ENCODE data around the gene PCGF3.
"Not testable (repeated sequence)": the region's sequence is repeated elsewhere in the genome, so short reads cannot be mapped to it uniquely, and the experiment has no call there.

The PCGF3 gene

DNA sequence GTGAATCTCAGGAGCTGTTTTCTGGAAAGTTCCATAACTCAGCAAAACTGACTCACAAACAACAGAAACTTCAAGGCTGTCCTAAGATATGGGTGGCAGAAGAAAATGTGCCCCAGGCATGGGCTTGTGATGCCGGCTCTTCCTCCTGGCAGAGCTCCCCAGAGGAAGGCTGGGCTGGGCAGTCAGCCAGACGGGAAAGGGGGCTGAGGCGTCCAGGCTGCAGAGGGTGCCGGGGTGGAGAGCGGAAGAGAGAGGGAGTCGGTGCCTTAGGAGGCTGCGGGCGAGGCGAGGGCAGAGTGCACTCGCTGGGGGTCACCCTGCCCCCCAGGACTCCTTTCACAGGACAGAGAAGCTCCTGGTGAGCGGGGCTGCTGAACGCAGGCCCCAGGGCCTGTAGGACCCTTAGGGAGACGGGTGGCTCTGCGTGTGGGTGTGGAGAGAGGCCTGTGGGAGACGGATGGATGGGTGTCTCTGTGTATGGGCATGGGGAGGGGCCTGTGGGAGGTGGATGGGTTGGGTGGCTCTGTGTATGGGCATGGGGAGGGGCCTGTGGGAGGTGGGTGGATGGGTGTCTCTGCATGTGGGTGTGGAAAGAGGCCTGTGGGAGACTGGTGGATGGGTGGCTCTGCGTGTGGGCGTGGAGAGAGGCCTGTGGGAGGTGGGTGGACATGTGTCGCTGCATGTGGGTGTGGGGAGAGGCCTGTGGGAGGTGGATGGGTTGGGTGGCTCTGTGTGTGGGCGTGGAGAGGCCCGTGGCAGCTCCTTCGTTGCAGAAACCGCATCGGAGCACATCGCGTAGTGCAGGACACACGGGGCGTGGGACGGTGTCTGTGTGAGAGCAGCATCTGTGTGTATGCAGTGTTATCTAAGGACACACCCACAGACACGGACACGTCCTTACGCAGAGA is 15.9 kb downstream of the PCGF3 start:
- H3K4me1 Mint-ChIP-seq, result peaks cover 27% of the 10 kb centered on the region
- no peaks in the 10 kb centered on the region for H3K9me3 Mint-ChIP-seq
- no peaks in the 10 kb centered on the region for H3K36me3 Mint-ChIP-seq
- no peak overlapping the region for H3K4me3 Mint-ChIP-seq
- H3K27me3 Mint-ChIP-seq, result no peaks in the 10 kb centered on the region
- H3K27ac Mint-ChIP-seq, result no peak overlapping the region

DNA sequence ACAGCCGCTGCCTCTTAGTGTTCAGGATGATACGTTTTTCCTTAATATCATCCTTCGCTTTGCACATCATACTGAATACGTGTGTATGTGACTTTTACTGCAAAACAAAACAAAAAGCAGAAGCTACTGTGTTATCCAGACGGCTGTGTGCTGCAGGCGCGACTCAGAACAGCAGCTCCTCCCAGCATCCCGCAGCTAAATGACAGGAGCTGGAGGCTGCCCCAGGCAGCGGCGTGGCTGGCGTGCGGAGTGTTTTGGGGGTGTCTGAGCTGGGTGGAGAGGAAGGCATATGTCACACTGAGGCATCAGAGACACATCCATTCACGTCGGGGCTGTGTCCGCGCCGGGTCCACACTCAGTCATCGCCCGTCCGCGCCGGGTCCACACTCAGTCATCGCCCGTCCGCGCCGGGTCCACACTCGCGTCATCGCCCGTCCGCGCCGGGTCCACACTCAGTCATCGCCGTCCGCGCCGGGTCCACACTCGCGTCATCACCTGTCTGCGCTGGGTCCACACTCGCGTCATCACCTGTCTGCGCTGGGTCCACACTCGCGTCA is 16.6 kb downstream of the PCGF3 start:
- Mint-ChIP-seq H3K9me3 (no peaks in the 10 kb centered on the region), H3K27me3 (no peaks in the 10 kb centered on the region), H3K4me3 (no peak overlapping the region), H3K4me1 (peaks cover 24% of the 10 kb centered on the region), H3K36me3 (no peaks in the 10 kb centered on the region), H3K27ac (no peak overlapping the region)

DNA sequence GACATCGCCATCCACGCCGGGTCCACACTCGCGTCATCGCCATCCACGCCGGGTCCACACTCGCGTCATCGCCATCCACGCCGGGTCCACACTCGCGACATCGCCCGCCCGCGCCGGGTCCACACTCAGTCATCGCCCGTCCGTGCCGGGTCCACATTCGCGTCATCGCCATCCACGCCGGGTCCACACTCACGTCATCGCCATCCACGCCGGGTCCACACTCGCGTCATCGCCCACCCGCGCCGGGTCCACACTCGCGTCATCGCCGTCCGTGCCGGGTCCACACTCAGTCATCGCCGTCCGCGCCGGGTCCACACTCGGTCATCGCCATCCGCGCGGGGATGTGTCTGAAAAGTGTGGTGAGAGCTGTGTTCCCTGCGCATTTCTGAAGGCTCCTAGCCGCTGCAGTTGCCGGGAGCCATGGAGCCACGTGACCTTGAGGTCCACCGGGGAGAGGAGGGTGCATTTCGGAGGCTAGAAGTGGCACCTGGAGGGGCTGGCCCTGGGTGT is 17.3 kb downstream of the PCGF3 start:
- Mint-ChIP-seq H3K27ac (no peak overlapping the region), H3K9me3 (no peaks in the 10 kb centered on the region), H3K4me3 (no peak overlapping the region), H3K4me1 (peaks cover 23% of the 10 kb centered on the region), H3K36me3 (no peaks in the 10 kb centered on the region), H3K27me3 (no peaks in the 10 kb centered on the region)

DNA sequence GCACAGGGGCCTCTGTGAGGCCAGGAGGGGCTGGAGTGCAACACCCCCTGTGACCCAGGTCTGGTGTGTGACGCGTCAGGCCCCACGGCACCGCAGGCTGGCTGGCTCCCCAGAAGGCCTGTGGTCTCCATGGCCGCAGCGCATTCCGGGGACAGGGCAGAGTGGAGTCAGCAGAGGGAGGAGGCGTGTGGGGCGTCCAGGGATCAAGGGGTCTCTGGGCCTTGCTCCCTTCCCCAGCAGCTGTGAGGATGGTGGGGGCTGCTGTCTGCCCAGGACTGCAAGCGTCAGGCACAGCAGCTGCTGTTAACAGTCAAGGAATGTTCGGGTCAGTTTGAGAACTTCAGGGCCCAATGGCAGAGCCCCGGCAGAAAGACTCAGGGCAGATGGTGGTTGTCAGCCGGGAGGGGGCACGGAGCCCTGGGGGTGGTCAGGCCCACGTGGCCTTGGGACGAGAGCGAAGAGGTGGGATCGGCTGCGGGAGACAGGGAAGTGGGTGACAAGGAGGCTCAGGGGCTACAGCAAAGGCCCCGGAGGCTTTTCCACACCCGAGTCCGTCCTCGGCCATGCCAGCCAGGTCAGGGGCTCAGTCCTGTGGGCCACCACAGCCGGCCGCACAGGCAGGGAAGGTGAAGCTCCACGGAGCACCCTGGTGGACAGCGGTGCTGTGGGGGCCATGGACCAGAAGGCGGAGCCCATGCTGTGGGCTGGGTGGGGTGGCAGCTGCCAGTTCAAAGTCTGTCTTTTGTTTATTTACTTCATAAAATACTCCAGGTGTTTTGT is 18.3 kb downstream of the PCGF3 start:
- H3K27ac Mint-ChIP-seq, result no peak overlapping the region
- H3K9me3 Mint-ChIP-seq, result no peaks in the 10 kb centered on the region
- peaks cover 25% of the 10 kb centered on the region for H3K4me1 Mint-ChIP-seq
- H3K36me3 Mint-ChIP-seq, result no peaks in the 10 kb centered on the region
- H3K27me3 Mint-ChIP-seq, result no peaks in the 10 kb centered on the region
- H3K4me3 Mint-ChIP-seq, result no peak overlapping the region

DNA sequence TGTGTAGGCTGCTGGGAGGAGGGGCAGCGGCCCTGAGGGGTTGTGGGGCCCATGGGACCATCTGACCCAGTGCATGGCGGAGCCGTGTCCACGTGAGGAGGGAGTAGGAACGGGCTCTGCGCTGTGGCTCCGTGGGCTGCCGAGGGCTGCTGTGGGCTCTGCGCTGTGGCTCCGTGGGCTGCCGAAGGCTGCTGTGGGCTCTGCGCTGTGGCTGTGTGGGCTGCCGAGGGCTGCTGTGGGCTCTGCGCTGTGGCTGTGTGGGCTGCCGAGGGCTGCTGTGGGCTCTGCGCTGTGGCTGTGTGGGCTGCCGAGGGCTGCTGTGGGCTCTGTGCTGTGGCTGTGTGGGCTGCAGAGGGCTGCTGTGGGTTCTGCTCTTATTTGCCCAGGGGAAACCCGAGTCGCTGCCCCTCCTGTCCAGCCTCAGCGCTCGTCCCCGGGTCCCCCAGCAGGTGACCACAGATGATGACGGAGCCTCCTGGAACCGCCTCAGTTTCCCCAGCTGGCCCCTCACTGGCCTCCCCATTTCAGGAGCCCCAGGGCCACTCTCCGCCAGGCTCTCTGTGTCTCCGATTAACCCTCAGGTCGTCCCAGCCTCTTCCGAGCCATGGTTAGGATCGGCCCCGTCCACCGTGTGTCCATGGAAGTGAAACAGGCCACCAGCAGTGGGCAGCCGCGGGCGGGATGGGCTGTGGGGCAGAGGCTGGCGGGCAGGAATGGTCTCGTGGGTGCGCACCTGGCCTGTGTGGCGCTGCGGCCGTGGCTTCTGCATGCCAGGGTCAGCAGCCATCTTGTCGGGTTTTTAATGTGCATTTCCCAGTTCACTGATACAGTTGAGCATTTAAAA is 20.0 kb downstream of the PCGF3 start:
- peak overlapping the region; percentile 84 for H3K27ac Mint-ChIP-seq
- H3K4me1 Mint-ChIP-seq, result peaks cover 25% of the 10 kb centered on the region
- no peak overlapping the region for H3K4me3 Mint-ChIP-seq
- no peaks in the 10 kb centered on the region for H3K27me3 Mint-ChIP-seq
- H3K36me3 Mint-ChIP-seq, result peaks cover 1% of the 10 kb centered on the region
- no peaks in the 10 kb centered on the region for H3K9me3 Mint-ChIP-seq

DNA sequence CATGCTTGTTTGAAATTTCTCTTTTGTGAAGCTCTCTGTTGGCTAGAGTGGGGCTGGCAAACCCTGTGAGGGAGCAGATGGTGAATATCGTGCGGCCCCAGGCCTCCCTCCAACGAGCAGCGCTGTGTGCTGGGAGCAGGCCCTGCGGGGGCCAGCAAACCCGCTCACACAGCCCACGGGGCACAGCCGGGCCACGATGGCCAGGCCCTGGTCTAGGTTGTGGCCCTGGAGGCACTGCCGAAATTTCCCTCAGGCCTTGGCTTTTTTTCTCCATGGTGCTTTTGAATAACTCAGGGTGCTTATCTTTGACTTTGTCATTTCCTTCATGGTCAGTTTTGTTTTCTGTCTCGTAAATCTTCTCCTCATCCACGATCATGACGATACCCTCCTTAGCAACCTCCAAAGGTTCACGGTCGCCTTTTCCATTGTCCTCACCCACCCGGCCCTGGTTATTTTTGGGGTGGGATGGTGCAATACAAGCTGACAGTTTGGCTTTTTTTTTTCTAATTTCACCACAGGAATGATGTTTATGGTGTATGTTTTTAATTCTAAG is 20.7 kb downstream of the PCGF3 start:
- H3K27me3 Mint-ChIP-seq, result no peaks in the 10 kb centered on the region
- no peak overlapping the region for H3K4me3 Mint-ChIP-seq
- peaks cover 3% of the 10 kb centered on the region for H3K36me3 Mint-ChIP-seq
- peak overlapping the region; percentile 41 for H3K27ac Mint-ChIP-seq
- H3K9me3 Mint-ChIP-seq, result no peaks in the 10 kb centered on the region
- peaks cover 25% of the 10 kb centered on the region for H3K4me1 Mint-ChIP-seq

DNA sequence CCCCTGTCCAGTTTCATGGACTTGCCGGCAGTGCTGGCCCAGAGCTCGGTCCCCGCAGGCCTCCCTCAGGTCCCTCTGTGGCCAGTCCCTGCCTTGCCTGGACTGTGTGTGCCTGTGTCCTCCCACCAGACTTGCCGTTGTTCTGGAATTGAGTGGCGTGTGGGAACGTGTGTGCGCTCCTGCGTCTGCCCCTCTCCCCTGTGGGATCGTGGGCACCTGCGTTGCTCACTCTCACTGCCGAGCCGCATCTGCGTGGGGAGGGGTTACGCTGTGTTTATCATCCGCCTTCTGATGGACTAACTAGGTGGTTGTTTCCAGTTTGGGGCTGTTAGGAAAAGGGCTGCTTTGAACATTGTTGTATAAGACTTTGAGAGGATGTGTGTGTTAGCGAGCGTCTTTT is 21.2 kb downstream of the PCGF3 start:
- Mint-ChIP-seq H3K36me3 (peaks cover 3% of the 10 kb centered on the region), H3K4me1 (peaks cover 21% of the 10 kb centered on the region), H3K27ac (no peak overlapping the region), H3K4me3 (no peak overlapping the region), H3K27me3 (no peaks in the 10 kb centered on the region), H3K9me3 (no peaks in the 10 kb centered on the region)

DNA sequence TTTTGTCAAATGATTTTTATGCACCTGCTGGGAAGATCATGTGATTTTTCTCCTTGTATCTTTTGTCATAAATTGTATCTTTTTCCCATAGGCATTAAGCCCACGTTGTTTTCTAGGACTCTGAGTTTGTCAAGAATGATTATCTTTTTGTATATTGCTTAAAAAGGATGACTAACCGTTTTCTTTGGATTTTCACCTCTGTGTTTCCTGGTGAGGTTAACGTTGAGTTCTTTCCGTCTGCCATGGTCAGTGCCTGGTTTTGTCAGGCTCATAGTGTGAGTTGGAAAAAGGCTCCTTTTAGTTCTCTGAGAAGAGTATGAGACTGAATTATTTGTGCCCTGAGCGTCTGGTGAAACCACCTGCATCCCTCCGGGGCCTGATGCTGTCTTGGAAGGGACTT is 21.9 kb downstream of the PCGF3 start:
- H3K36me3 Mint-ChIP-seq, result peaks cover 3% of the 10 kb centered on the region

DNA sequence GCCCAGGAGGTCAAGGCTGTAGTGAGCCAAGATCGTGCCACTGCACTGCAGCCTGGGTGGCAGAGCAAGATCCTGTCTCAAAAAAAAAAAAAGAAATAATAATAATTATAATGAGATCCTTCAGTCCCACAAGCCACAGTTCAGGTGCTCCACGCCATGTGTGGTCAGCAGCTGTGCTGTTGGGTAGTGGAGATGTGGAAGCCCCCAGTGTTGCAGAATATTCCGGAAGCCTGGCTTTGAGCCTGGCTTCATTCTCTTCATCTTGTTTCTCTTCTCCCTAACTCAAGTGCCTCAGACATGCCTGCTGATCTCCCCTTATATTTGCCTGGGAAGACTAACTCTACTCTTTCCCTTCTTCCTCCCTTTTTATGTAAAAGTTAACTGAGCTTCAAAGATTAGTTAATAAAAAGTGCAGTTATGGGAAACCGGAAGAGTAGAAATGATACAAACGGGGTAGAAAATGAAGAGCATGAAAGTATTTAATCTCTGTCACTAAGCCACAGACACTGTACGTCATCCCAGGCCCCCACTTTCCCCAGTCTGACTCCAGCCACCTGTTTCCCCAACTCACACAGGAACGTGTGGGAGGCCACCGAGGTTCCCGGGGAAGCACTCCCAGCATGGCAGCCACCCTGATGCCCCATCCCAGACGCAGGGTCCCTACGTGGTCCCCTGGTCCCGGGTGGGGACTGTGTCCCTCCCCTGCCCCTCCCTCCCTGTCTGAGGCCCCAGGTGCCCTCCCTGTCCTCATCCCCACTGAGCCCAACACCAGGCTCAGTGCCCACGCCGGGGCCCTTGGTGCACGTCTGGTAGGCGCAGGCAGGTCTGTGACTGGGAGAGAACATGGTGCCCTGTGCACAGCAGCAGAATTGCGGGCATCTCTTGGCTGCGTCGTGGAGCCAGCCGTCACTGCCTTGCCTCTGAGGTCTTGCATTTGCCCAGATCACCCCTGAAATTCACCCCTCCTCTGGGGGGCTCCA is 24.0 kb downstream of the PCGF3 start:
- H3K9me3 Mint-ChIP-seq, result no peaks in the 10 kb centered on the region
- no peak overlapping the region for H3K4me3 Mint-ChIP-seq
- no peaks in the 10 kb centered on the region for H3K27me3 Mint-ChIP-seq
- peaks cover 15% of the 10 kb centered on the region for H3K4me1 Mint-ChIP-seq
- H3K27ac Mint-ChIP-seq, result peak overlapping the region; percentile 63
- H3K36me3 Mint-ChIP-seq, result peaks cover 8% of the 10 kb centered on the region

More for the DNA sequence above, 21.9 kb downstream of the PCGF3 start:
- Mint-ChIP-seq H3K9me3 (no peaks in the 10 kb centered on the region), H3K4me1 (peaks cover 21% of the 10 kb centered on the region), H3K27ac (no peak overlapping the region), H3K4me3 (no peak overlapping the region), H3K27me3 (no peaks in the 10 kb centered on the region)

DNA sequence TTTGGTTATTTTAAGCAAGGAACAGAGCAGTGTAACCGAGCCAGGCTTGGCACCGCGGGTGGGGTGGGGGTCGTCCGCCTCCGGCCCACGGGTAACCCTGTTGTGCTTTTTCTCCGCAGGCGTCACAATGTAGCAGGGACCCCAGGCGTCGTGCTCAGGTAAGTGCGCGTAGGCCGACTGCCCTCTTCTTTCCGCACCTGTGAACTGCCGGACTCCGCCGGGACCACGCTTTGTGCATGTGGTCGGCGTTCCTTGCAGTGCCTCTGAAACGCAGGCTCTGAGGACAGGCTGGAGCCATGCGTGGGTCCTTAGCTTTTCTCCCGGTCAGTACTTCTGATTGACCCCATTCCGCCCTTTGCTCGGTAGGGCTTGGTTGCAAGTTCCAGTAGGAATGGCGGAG is 24.9 kb downstream of the PCGF3 start:
- Mint-ChIP-seq H3K9me3 (no peaks in the 10 kb centered on the region), H3K36me3 (peaks cover 10% of the 10 kb centered on the region), H3K27ac (no peak overlapping the region), H3K4me3 (no peak overlapping the region), H3K27me3 (no peaks in the 10 kb centered on the region), H3K4me1 (peaks cover 9% of the 10 kb centered on the region)

DNA sequence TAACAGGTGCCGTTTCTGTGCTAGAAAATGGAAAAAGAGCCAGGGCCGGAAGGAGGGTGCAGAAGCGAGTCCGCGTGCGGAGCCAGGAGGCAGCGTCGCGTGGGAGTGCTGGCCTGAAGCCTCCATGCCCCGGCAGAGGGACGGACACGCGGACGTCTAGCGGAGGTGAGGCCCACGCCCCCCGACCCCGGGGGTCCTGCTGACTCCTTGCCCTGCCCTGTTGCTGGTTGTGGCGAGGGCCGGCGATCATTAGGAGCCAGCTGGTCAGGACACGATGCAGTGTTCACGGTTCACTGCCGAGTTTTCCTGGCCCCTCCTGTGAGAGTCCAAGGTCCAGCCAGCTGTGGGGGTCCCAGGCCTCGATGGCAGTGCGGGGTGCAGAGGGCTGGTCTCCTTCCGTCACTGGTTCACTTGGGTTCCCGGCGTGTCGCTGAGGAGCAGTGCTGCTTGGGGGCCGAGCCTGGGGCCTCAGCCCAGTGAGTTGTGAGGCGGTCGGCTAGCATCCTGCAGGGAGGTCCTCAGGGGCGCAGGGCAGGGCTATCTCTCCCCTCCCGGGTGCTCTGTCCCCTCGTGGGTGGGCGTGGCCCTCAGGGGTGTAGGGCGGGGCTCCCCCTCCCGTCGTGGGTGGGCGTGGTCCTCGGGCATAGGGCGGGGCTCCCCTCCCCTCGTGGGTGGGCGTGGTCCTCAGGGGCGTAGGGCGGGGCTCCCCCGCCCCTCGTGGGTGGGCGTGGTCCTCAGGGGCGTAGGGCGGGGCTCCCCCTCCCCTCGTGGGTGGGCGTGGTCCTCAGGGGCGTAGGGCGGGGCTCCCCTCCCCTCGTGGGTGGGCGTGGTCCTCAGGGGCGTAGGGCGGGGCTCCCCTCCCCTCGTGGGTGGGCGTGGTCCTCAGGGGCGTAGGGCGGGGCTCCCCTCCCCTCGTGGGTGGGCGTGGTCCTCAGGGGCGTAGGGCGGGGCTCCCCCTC is 25.6 kb downstream of the PCGF3 start:
- H3K4me1 Mint-ChIP-seq, H3K9me3 Mint-ChIP-seq, H3K27ac Mint-ChIP-seq, H3K27me3 Mint-ChIP-seq, H3K4me3 Mint-ChIP-seq: not testable (repeated sequence)
- peaks cover 10% of the 10 kb centered on the region for H3K36me3 Mint-ChIP-seq

DNA sequence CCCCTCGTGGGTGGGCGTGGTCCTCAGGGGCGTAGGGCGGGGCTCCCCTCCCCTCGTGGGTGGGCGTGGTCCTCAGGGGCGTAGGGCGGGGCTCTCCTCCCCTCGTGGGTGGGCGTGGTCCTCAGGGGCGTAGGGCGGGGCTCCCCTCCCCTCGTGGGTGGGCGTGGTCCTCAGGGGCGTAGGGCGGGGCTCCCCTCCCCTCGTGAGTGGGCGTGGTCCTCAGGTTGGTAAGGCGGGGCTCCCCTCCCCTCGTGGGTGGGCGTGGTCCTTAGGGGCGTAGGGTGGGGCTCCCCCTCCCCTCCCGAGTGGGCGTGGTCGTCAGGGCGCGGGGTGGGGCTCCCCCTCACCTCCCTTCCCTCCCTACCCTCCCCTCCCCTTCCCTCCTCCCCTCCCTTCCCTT is 26.3 kb downstream of the PCGF3 start:
- H3K4me1 Mint-ChIP-seq, H3K9me3 Mint-ChIP-seq, H3K27ac Mint-ChIP-seq, H3K4me3 Mint-ChIP-seq, H3K27me3 Mint-ChIP-seq: not testable (repeated sequence)
- H3K36me3 Mint-ChIP-seq, result peaks cover 10% of the 10 kb centered on the region

DNA sequence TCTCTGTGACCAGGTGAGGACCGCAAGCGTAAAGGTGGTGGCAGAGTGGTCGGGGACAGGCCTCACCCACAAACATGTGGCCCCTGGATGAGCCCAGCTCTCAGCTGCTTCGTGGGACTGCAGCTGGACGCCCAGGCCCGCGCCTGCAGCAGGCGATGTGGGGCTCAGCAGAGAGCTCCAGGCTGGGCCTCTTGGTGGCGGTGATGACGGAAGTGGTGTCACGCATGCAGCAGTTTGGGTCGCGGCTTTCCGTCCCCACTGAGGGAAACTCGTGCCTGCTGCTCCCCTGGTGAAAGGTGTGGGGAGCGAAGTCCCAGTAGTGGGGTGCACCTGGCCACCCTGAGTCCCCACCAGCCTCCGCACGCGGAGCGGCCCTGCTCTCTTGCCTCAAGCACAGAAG is 26.9 kb downstream of the PCGF3 start:
- Mint-ChIP-seq H3K27me3 (no peaks in the 10 kb centered on the region), H3K36me3 (peaks cover 10% of the 10 kb centered on the region), H3K4me1 (peaks cover 8% of the 10 kb centered on the region), H3K9me3 (no peaks in the 10 kb centered on the region), H3K27ac (no peak overlapping the region), H3K4me3 (no peak overlapping the region)
